Measurements from ENCODE around the gene CLIC4.

DNA sequence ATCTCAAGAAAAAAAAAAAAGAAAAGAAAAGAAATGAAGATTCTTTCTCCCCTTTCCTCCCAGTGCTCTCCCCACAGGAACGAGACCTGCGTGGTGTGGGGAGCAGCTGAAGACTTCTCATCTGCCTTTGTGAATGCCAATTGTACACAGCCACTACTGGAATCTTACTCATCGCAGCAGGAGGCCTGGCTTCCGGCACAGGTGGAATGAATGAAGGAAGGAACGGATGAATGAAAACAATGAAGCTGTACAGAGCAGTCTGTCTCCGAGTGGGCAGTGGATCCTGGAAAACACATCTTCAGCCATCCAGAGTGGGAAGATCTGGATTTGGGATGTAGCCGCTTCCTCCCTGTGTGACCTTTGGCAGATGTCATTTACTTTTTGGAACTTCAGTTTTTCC lies 119.9 kb downstream of the CLIC4 start:
- TF ChIP-seq, protein P1, sequence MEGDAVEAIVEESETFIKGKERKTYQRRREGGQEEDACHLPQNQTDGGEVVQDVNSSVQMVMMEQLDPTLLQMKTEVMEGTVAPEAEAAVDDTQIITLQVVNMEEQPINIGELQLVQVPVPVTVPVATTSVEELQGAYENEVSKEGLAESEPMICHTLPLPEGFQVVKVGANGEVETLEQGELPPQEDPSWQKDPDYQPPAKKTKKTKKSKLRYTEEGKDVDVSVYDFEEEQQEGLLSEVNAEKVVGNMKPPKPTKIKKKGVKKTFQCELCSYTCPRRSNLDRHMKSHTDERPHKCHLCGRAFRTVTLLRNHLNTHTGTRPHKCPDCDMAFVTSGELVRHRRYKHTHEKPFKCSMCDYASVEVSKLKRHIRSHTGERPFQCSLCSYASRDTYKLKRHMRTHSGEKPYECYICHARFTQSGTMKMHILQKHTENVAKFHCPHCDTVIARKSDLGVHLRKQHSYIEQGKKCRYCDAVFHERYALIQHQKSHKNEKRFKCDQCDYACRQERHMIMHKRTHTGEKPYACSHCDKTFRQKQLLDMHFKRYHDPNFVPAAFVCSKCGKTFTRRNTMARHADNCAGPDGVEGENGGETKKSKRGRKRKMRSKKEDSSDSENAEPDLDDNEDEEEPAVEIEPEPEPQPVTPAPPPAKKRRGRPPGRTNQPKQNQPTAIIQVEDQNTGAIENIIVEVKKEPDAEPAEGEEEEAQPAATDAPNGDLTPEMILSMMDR (IDR thresholded peaks at IDR 0.05): no peak
- no peak for TF ChIP-seq POLR2AphosphoS5 (IDR thresholded peaks at IDR 0.05)
